H9 (cell line): ENCODE data around the gene ATP13A1. TPM values are rescaled to one million over a fixed set of nuclear protein-coding genes. Genes with fewer than 3 reads are reported as not detected.

ENCODE experiments used
- DNase-seq: peaks from one replicate; pipeline ENCODE4 v3.0.0-alpha.2; 2017
- H2AFZ ChIP-seq: one replicate; pipeline ENCODE4 v1.6.1; 2013; ENCODE audit warnings: mild to moderate bottlenecking, low read length, control low read depth, moderate library complexity
- H2AK5ac ChIP-seq: 2 replicates; pipeline ENCODE4 v1.6.1; 2013; ENCODE audit warnings: low read length, control low read depth, mixed read lengths; ENCODE audit not compliant: insufficient read length
- H2BK120ac ChIP-seq: one replicate; pipeline ENCODE4 v1.6.1; 2013; ENCODE audit warnings: low read depth, mild to moderate bottlenecking, low read length, control low read depth, inconsistent platforms; ENCODE audit not compliant: poor library complexity, severe bottlenecking
- H2BK12ac ChIP-seq: 2 replicates; pipeline ENCODE4 v1.6.1; 2013; ENCODE audit warnings: low read length, control low read depth, mixed read lengths, low read depth; ENCODE audit not compliant: insufficient read length
- H2BK15ac ChIP-seq: 2 replicates; pipeline ENCODE4 v1.6.1; 2013; ENCODE audit warnings: low read depth, low read length, control low read depth
- H2BK20ac ChIP-seq: one replicate; pipeline ENCODE4 v1.6.1; 2013; ENCODE audit warnings: low read depth, mild to moderate bottlenecking, low read length, control low read depth, inconsistent platforms; ENCODE audit not compliant: poor library complexity, severe bottlenecking
- H2BK5ac ChIP-seq: 2 replicates; pipeline ENCODE4 v1.6.1; 2013; ENCODE audit warnings: low read length, control low read depth, mixed read lengths; ENCODE audit not compliant: insufficient read length
- H3K14ac ChIP-seq: 2 replicates; pipeline ENCODE4 v1.6.1; 2013; ENCODE audit warnings: low read length, control low read depth; ENCODE audit not compliant: insufficient read depth
- H3K18ac ChIP-seq: 2 replicates; pipeline ENCODE4 v1.6.1; 2013; ENCODE audit warnings: low read depth, mild to moderate bottlenecking, mixed read lengths, low read length, control low read depth; ENCODE audit not compliant: insufficient read length
- H3K23ac ChIP-seq: 2 replicates; pipeline ENCODE4 v1.6.1; 2013; ENCODE audit warnings: low read length, control low read depth, mixed read lengths, low read depth; ENCODE audit not compliant: insufficient read length
- H3K23me2 ChIP-seq: 2 replicates; pipeline ENCODE4 v1.6.1; 2013; ENCODE audit warnings: low read depth, mild to moderate bottlenecking, mixed read lengths, low read length, control low read depth; ENCODE audit not compliant: insufficient read length, poor library complexity, severe bottlenecking
- H3K27ac ChIP-seq: 2 replicates; pipeline ENCODE4 v1.5.1; 2013; ENCODE audit warnings: low read length, control low read depth, mixed read lengths, low read depth; ENCODE audit not compliant: insufficient read length
- H3K27me3 ChIP-seq: 2 replicates; pipeline ENCODE4 v1.6.1; 2013; ENCODE audit warnings: low read length, control low read depth, inconsistent platforms; ENCODE audit not compliant: insufficient read depth
- H3K4ac ChIP-seq: 2 replicates; pipeline ENCODE4 v1.6.1; 2013; ENCODE audit warnings: low read depth, mild to moderate bottlenecking, control low read depth, inconsistent platforms, low read length, moderate library complexity
- H3K4me1 ChIP-seq: 2 replicates; pipeline ENCODE4 v1.6.1; 2013; ENCODE audit warnings: low read length, control low read depth, inconsistent platforms; ENCODE audit not compliant: insufficient read depth
- H3K4me2 ChIP-seq: 2 replicates; pipeline ENCODE4 v1.6.1; 2013; ENCODE audit warnings: low read length, control low read depth, mixed read lengths; ENCODE audit not compliant: insufficient read length, insufficient read depth
- H3K56ac ChIP-seq: 2 replicates; pipeline ENCODE4 v1.6.1; 2013; ENCODE audit warnings: low read depth, mild to moderate bottlenecking, mixed read lengths, low read length, control low read depth; ENCODE audit not compliant: insufficient read length
- H3K79me1 ChIP-seq: 2 replicates; pipeline ENCODE4 v1.6.1; 2013; ENCODE audit warnings: low read depth, mild to moderate bottlenecking, moderate library complexity, low read length, control low read depth, inconsistent platforms; ENCODE audit not compliant: insufficient read depth, poor library complexity, severe bottlenecking
- H3K79me2 ChIP-seq: 2 replicates; pipeline ENCODE4 v1.6.1; 2013; ENCODE audit warnings: low read length, control low read depth, inconsistent platforms; ENCODE audit not compliant: insufficient read depth
- H3K9ac ChIP-seq: 2 replicates; pipeline ENCODE4 v1.6.1; 2013; ENCODE audit warnings: low read length, control low read depth, mixed read lengths; ENCODE audit not compliant: insufficient read length; ENCODE audit errors: extremely low read depth
- H3K9me3 ChIP-seq: one replicate; pipeline ENCODE4 v1.6.1; 2013; ENCODE audit warnings: low read depth, low read length, inconsistent platforms; ENCODE audit not compliant: control insufficient read depth
- H3T11ph ChIP-seq: one replicate; pipeline ENCODE4 v1.6.1; 2013; ENCODE audit warnings: mild to moderate bottlenecking, low read length, control low read depth, inconsistent platforms
- H4K20me1 ChIP-seq: one replicate; pipeline ENCODE4 v1.6.1; 2013; ENCODE audit not compliant: control insufficient read depth, insufficient read length, insufficient read depth
- H4K5ac ChIP-seq: 2 replicates; pipeline ENCODE4 v1.6.1; 2013; ENCODE audit warnings: low read depth, mild to moderate bottlenecking, mixed read lengths, low read length, control low read depth; ENCODE audit not compliant: insufficient read length
- H4K8ac ChIP-seq: replicated peaks from 2 replicates; pipeline ENCODE4 v1.6.1; 2013; ENCODE audit warnings: low read length, control low read depth, mixed read lengths, low read depth; ENCODE audit not compliant: insufficient read length
- H4K91ac ChIP-seq: 2 replicates; pipeline ENCODE4 v1.6.1; 2013; ENCODE audit warnings: low read depth, mild to moderate bottlenecking, moderate library complexity, mixed read lengths, low read length, control low read depth; ENCODE audit not compliant: insufficient read length
- H3K27ac Mint-ChIP-seq, 3 experiments: 2 replicates in 2 of 3; 3 replicates in 1 of 3; pipeline ENCODE4 v1.8.0; 2020 to 2021; ENCODE audit warnings: mixed read lengths in 3 of 3, mild to moderate bottlenecking in 1 of 3, moderate library complexity in 1 of 3
- H3K27me3 Mint-ChIP-seq: 2 replicates; pipeline ENCODE4 v1.8.0; 2021; ENCODE audit warnings: low read depth, mild to moderate bottlenecking, moderate library complexity, mixed read lengths
- H3K36me3 Mint-ChIP-seq, 3 experiments: 2 replicates in 2 of 3; 3 replicates in 1 of 3; pipeline ENCODE4 v1.8.0; 2020 to 2021; ENCODE audit warnings: low read depth in 3 of 3, mixed read lengths in 3 of 3; ENCODE audit not compliant: insufficient read depth in 1 of 3
- H3K4me1 Mint-ChIP-seq, 2 experiments: 2 replicates each; pipeline ENCODE4 v1.8.0; 2020; ENCODE audit warnings: mixed read lengths in 2 of 2
- H3K4me3 Mint-ChIP-seq, 2 experiments: 2 replicates in 1 of 2; 3 replicates in 1 of 2; pipeline ENCODE4 v1.8.0; 2020 to 2021; ENCODE audit warnings: mild to moderate bottlenecking in 2 of 2, mixed read lengths in 2 of 2, moderate library complexity in 1 of 2
- H3K9me3 Mint-ChIP-seq, 2 experiments: 2 replicates in 1 of 2; 3 replicates in 1 of 2; pipeline ENCODE4 v1.8.0; 2020; ENCODE audit warnings: mild to moderate bottlenecking in 2 of 2, mixed read lengths in 2 of 2, moderate library complexity in 1 of 2
- CTCF ChIP-seq: fragments of 200-600 bp; sonication (generic); conservative IDR thresholded peaks from 3 replicates; pipeline ENCODE4 v1.8.0; 2021; ENCODE audit warnings: antibody characterized with exemption, mild to moderate bottlenecking
- whole genome bisulfite sequencing: extraction: QIAGEN DNeasy Blood & Tissue Kit; methylation state at CpG from one replicate; pipeline ENCODE4 v1.1.7; 2013; ENCODE audit warnings: missing lambda C conversion rate, low lambda C conversion rate, mixed read lengths; ENCODE audit not compliant: insufficient read length; ENCODE audit errors: extremely low coverage; 5-methylcytosine and 5-hydroxymethylcytosine counted together
- total RNA-seq: library from RNA; stranded (reverse); gene quantifications from 2 replicates; pipeline ENCODE4 v1.2.1, GENCODE V29; 2021

ATP13A1 gene
- total RNA-seq, 1 experiment from 2014 or later: 67.8 TPM

GRCh38 chr19:19670070-19670551 lies 6.6 kb upstream of the ATP13A1 start:
- Histone ChIP-seq H2BK12ac (no peak overlapping the region), H3K14ac (no peak overlapping the region), H3K4ac (no peak overlapping the region), H2AFZ (no peak overlapping the region), H3K23me2 (peaks cover 16% of the 10 kb centered on the region), H3K27me3 (no peaks in the 10 kb centered on the region), H4K91ac (no peak overlapping the region), H2BK120ac (no peak overlapping the region), H3K79me1 (peaks cover 8% of the 10 kb centered on the region), H2BK5ac (no peak overlapping the region), H4K20me1 (no peaks in the 10 kb centered on the region), H2BK15ac (no peak overlapping the region), H3K27ac (no peak overlapping the region), H3K4me2 (peak overlapping the region; percentile 64), H2BK20ac (no peak overlapping the region), H3K18ac (no peak overlapping the region), H3T11ph (no peak overlapping the region), H3K56ac (no peak overlapping the region), H3K9ac (peak overlapping the region; percentile 69), H3K23ac (no peak overlapping the region), H2AK5ac (no peak overlapping the region), H3K4me1 (peaks cover 4% of the 10 kb centered on the region; the same call in 1 of the 2 replicates), H4K8ac (no peak overlapping the region), H4K5ac (no peak overlapping the region), H3K79me2 (peaks cover 11% of the 10 kb centered on the region; the same call in 1 of the 2 replicates), H3K9me3 (no peaks in the 10 kb centered on the region)
- Mint-ChIP-seq H3K27ac (peak overlapping the region; percentile 69 to 98 (median 97); a peak in 6 of 7 replicates), H3K4me3 (peak overlapping the region; percentile 81 to 92), H3K9me3 (peaks cover 3 to 7% of the 10 kb centered on the region in 2 experiments; a peak in 4 of 5 replicates), H3K27me3 (no peaks in the 10 kb centered on the region), H3K36me3 (peaks cover 27 to 36% (median 35%) of the 10 kb centered on the region in 3 experiments), H3K4me1 (peaks cover 23 to 25% of the 10 kb centered on the region in 2 experiments)
- TF ChIP-seq CTCF: no peak
- WGBS: no CpG with 5 or more reads among the region's 10 CpGs
- DNase-seq: peak; percentile 61
